Activated naive CD4-positive, alpha-beta T cell treated with Interleukin-2 at 50 U/mL for 16 hours (primary cell): Measurements from ENCODE around the gene CFAP126.
"Not testable (repeated sequence)": the region's sequence is repeated elsewhere in the genome, so short reads cannot be mapped to it uniquely, and the experiment has no call there.

Experiments
- DNase-seq: peaks from one replicate; pipeline ENCODE4 v3.0.0-alpha.2; 2020

Gene CFAP126, protein sequence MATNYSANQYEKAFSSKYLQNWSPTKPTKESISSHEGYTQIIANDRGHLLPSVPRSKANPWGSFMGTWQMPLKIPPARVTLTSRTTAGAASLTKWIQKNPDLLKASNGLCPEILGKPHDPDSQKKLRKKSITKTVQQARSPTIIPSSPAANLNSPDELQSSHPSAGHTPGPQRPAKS

DNA sequence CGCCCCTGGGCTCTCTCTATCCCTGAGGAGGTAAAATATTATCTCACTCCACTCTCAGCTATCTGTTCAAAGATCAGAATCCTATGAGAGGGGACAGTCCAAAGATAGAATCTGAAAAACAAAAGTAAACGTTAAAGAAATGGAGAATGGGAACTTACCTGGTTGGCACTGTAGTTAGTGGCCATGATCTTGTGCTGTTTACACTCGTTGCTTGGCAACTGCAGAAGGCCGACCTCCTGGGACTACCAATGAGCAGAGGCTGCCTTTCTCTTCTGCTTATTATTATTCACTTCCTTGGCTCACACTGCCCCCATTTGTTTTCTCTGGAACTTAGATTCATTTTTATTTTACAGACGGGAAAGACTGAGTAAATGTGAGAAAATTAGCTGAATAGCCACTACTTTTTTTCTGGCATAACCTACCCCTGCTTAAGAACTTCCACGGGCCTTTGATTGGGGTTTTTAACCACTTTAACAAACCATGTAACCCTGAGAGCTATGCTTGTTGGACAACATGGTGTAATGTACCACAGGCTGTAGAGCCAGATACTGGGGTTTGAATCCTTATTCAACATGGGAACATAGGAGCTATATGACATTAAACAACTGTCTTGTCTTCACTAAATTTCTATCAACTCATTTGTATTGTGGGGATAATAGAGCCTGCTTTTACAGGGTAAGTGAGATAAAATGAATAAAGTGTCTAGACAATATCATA is at the start of gene CFAP126:
Gene CFAP126, minus strand, starts transcription at position 193 of the 717 bp plus-strand sequence. Its CDS starts 8 bp downstream, at position 185.
- DNase-seq: peak; percentile 37

DNA sequence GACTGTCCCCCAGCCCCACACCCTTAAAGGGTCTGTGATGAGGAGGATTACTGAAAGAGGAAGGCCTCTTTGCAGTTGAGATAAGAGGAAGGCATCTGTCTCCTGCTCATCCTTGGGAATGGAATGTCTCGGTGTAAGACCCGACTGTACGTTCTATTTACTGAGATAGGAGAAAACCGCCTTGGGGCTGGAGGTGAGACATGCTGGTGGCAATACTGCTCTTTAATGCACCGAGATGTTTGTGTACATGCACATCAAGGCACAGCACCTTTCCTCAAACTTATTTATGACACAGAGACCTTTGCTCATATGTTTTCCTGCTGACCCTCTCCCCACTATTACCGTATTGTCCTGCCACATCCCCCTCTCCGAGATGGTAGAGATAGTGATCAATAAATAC is 45.4 kb upstream of the CFAP126 start:
- DNase-seq: not testable (repeated sequence)

- not testable (repeated sequence) for DNase-seq
Observed at GRCh38 chr1:161410636-161410970, 42.9 kb upstream of the CFAP126 start.

DNA sequence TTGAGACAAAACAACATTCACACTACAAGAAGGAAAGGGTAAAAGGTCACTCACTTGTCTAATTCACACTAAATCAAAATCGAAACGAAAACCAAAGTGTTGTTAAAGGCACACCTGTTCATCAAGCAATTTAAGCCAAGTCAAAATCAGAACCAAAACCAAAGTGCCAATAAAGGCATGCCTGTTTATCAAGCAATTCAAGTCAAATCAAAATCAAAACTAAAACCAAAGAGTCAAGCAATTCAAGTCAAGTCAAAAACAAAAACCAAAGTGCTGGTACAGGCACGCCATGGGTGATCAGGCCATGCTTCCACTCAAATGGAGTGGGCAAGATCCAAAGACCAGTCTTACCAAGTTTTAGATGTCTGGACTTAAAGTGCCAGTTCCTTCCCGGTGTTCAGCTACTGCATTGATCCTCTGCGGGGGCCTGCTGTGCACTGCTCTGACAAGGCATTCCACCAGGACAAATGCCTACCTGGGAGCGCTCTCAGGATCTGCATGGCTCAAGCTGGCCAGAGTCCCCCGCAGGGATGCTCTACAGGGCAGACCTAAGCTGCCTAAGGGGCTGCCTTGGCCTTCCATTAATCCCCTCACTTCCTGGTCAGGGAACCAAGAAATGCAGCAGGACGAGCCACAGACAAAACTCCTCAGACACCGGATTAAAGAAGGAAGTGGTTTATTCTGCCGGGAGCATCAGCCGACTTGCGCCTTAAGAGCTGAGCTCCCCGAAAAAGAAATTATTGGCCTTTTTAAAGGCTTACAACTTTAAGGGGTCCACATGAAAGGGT is 42.4 kb upstream of the CFAP126 start:
- peak; percentile 41 for DNase-seq

- DNase-seq: no peak
Observed at GRCh38 chr1:161408429-161409052, 40.9 kb upstream of the CFAP126 start.

- no peak for DNase-seq
Observed at GRCh38 chr1:161407451-161407985, 39.8 kb upstream of the CFAP126 start.

GRCh38 chr1:161406551-161406950 is 38.9 kb upstream of the CFAP126 start:
- DNase-seq: not testable (repeated sequence)

DNA sequence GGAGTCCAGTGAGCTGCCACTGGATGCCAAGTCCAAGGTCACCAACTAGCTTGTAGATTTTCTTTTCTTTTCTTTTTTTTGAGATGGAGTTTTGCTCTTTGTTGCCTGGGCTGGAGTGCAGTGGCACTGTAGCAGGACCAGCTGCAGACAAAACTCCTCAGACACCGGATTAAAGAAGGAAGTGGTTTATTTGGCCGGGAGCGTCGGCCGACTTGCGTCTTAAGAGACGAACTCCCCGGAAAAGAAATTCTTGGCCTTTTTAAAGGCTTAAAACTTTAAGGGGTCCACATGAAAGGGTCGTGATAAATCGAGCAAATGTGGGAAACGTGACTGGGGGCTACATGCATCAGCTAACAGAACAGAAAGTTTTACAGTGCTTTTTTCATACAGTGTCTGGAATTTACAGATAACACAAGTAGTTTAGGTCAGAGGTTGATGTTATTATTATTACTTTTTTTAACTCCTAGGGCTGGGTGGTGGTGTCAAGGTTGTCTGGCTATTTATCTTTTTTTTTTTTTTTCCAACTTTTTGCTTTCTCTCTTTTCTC is 36.4 kb upstream of the CFAP126 start:
- DNase-seq: no peak

- no peak for DNase-seq
Observed at GRCh38 chr1:161402446-161402845, 34.8 kb upstream of the CFAP126 start.

GRCh38 chr1:161399257-161399998 is 31.8 kb upstream of the CFAP126 start:
- DNase-seq: peak; percentile 92

DNA sequence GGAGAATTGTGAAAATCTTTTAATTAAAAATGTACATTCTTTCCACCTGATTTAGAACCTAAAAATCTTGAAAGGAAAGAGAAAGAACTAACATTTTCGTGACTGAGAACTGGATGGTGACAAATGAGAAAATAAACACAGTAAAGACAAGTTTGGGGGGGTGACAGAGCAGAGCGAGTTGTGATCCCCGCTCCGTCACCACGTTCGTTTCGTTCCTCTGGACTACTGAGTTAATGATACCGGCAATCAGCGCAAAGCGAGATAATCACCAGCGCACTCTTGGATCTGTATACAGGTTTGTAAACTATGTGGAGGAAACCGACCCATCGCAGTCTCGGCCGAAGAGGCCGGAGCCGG is 31.2 kb upstream of the CFAP126 start:
- no peak for DNase-seq

- not testable (repeated sequence) for DNase-seq
Observed at GRCh38 chr1:161397038-161397437, 29.4 kb upstream of the CFAP126 start.

DNA sequence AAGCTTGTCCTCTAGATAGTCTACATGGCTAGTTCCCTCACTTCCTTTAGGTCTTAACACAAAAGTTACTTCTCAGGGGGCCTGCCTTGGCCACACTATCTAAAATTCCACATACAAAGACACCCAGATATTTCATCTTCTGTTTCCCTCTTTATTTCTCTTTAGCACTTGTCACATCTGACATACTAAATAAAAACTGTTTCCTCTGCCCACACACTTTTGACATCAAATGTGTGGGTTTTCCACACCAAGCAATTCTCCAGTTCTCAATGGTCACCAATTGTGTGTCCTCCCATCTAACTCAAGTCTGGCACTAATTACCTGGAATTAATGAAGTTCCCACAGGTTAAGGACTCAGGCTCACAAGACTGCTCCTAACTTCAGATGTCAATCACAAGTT is 25.5 kb upstream of the CFAP126 start:
- no peak for DNase-seq

DNA sequence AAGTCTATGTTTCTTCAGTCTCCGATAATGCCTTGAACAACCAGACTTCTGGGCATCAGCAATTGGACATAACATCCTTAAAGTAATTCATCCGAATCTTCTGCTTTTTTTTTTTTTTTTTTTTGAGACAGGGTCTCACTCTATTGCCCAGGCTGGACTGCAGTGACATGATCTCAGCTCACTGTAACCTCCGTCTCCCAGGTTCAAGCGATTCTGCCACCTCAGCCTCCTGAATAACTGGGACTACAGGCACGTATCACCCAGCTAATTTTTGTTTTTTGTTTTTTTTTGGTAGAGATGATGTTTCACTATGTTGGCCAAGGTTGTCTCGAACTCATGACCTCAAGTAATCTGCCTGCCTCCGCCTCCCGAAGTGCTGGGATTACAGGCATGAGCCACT is 23.9 kb upstream of the CFAP126 start:
- no peak for DNase-seq

- not testable (repeated sequence) for DNase-seq
Observed at GRCh38 chr1:161391136-161391535, 23.5 kb upstream of the CFAP126 start.

DNA sequence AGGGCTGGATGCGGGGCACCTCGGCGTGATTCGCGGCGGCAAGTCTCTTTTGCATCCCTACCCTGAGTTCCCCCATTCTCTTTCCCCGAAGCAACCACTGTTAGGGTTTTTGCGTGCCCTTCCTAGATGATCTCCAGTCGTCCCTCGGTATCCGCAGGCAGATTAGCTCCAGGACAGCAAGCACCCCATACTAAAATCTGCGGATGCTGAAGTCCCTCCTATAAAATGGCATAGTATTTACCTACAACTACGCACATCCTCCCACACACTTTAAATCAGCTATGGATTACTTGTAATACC is 22.8 kb upstream of the CFAP126 start:
- no peak for DNase-seq

- DNase-seq: peak; percentile 89
Observed at GRCh38 chr1:161389691-161390558, 22.2 kb upstream of the CFAP126 start.

GRCh38 chr1:161389158-161389557 is 21.5 kb upstream of the CFAP126 start:
- not testable (repeated sequence) for DNase-seq

DNA sequence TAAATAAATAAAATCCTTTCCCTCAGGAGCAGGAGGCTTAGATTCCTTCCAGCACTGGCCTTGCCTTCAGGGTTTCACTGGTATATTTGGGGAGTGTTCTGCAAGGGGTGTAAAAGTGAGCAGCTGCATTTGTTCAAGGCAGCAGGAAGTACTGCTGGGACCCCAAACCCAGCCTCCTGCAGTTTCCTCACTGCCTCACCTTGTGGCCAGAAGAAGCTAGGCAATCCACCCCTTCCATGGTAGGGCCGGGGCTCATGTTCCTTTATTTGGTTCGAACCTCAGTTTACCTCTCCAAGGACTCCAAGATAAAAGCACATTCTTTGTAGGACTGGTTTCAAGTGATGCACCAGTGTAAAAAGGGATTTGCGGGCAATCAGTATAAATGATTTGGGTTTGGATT is 21.0 kb upstream of the CFAP126 start:
- no peak for DNase-seq

DNA sequence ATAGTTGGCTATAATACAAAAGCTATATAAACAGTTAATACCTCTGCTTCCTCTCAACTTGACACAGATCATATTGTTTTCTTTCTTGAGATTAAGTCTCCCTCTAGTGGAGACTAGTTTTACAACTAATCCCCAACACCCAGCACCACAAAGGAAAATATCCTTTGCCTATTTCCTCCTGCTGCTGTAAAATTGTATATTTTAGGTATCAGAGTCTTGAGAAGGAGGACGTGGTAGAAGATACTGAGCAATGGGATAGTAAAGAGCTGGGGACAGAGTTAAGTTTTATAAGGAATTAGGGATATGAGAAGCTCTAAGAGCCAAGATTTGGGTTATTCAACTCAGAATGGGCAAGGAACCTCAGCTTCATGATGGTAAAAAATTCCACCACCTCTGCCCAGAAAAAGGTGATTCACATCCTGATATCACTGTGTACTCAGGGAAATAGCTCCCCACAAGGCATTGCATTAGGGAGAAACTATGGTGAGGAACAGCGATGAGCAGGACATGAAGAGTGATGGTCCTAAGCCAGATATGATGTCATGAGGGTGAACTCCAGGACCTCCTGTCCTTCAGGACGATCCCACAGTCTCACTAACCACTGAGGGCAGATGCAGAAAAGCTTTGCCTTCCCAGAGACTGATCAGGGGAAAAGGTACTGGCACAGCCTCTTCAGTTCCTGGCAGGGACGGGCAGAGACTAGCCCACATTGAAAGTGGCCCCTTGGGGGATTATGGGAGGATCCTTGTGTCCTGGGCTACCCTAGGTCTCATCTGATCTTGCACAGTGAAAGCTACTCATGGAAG is 14.7 kb upstream of the CFAP126 start:
- DNase-seq: no peak

DNA sequence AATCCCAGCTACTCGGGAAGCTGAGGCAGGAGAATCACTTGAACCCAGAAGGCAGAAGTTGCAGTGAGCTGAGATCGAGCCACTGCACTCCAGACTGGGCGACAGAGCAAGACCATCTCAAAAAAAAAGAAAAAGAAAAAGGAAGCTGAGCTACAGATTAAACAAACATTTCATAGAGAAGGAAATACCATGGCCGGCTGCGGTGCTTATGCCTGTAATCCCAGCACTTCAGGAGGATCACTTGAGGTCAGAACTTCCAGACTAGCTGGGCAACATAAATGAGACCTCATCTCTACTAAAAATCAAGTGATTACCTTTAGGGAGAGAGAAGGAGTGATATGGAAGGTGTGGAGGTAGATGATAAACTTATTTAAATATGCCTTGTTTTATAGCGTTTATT is 14.0 kb upstream of the CFAP126 start:
- no peak for DNase-seq
